Breast epithelium (tissue), 4 donors: Measurements from ENCODE around the gene RPL32. TPM values are rescaled to one million over a fixed set of nuclear protein-coding genes. Genes with fewer than 3 reads are reported as not detected.

Experiments used
- DNase-seq, 2 donors: peaks; one replicate each; pipeline ENCODE4 v3.0.0-alpha.2; 2019; ENCODE audit warnings: low spot score in 2 of 2
- H3K27ac ChIP-seq, 2 donors: fragments of 200-600 bp; sonication (generic) in 1 of 2; one replicate each; pipeline ENCODE4 v1.5.1; 2016 to 2019; ENCODE audit warnings: mild to moderate bottlenecking in 1 of 2
- H3K27me3 ChIP-seq, 2 donors: fragments of 200-600 bp; sonication (generic) in 1 of 2; one replicate each; pipeline versions ENCODE4 v1.5.1 to v1.6.0; 2017 to 2019; ENCODE audit warnings: control low read depth in 1 of 2, mild to moderate bottlenecking in 1 of 2
- H3K36me3 ChIP-seq: fragments of 200-600 bp; one replicate; pipeline ENCODE4 v1.5.1; 2019
- H3K4me1 ChIP-seq, 2 donors: fragments of 200-600 bp; sonication (generic); one replicate each; pipeline ENCODE4 v1.5.1; 2016 to 2019; ENCODE audit warnings: control low read depth in 1 of 2
- H3K4me3 ChIP-seq, 3 donors: fragments of 200-600 bp; sonication (generic); 1 replicate in 2 of 3; 2 replicates in 1 of 3; pipeline ENCODE4 v1.5.1; 2016 to 2019; ENCODE audit warnings: mild to moderate bottlenecking in 3 of 3, moderate library complexity in 2 of 3
- H3K9me3 ChIP-seq, 2 donors: fragments of 200-600 bp; sonication (generic) in 1 of 2; one replicate each; pipeline ENCODE4 v1.5.1; 2016 to 2019; ENCODE audit warnings: control low read depth in 1 of 2
- CTCF ChIP-seq, 3 donors: fragments of 450-650 bp; IDR thresholded peaks; one replicate each; pipeline ENCODE4 v1.5.1; 2016 to 2017; ENCODE audit warnings: antibody characterized with exemption in 3 of 3, mild to moderate bottlenecking in 3 of 3, moderate library complexity in 3 of 3
- POLR2A ChIP-seq: fragments of 450-650 bp; IDR thresholded peaks from one replicate; pipeline ENCODE4 v1.6.1; 2016; ENCODE audit warnings: antibody characterized with exemption, mild to moderate bottlenecking, moderate library complexity
- POLR2AphosphoS5 ChIP-seq, 3 donors: sonication (generic); formaldehyde crosslinking; IDR thresholded peaks; one replicate each; pipeline ENCODE4 v1.6.1; 2017; ENCODE audit warnings: antibody characterized with exemption in 3 of 3
- intact Hi-C: fragments of 100-400 bp; cut with DNase I; formaldehyde crosslinking; loops from one replicate; pipeline ENCODE4 v1.15.1; 2023; ENCODE audit warnings: low total_unique reads
- total RNA-seq, 3 donors: library from RNA; depleted of rRNA; stranded (reverse); fragments of >200 nt; gene quantifications; one replicate each; pipeline ENCODE4 v1.1.0, GENCODE V29; 2016

Gene RPL32
- total RNA-seq, 3 donors from 2014 or later, result 945 to 1,485 (median 950) TPM

DNA sequence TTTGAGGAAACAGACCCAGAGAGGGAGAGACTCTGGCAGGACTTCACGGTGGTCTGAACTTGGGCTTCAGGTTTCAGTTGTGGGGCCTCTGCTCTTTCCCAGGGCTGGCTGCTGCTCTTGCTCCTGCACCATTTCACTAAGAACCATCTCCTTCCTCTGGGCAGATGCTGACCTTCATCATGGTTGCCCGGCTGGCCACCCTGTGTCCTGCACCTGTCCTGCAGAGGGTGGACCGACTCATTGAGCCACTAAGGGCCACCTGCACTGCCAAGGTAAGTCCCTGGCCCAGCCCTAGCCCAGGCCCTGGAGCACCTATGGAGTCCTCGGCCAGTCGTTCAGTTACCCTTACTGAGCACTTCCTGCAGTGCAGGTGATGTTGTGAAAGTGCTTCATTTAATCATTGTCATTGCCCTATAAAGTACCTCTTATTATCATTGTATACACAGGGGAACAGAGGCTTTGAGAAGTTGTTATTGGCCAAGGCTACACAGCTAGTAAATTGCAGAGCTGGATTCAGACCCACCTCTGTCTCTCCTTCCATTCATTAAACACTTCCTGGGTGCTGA, 10.0 kb downstream of the RPL32 start:
- Histone ChIP-seq H3K9me3 (no peaks in the 10 kb centered on the region), H3K27ac (no peak overlapping the region), H3K4me3 (no peak overlapping the region), H3K27me3 (no peaks in the 10 kb centered on the region), H3K4me1 (no peaks in the 10 kb centered on the region), H3K36me3 (peaks cover 17% of the 10 kb centered on the region)
- no peak for DNase-seq
- intact Hi-C loops, result no loop called here
- TF ChIP-seq POLR2AphosphoS5 (IDR thresholded peaks at IDR 0.05) (no peak), CTCF (IDR thresholded peaks at IDR 0.05) (no peak), POLR2A (no peak)

DNA sequence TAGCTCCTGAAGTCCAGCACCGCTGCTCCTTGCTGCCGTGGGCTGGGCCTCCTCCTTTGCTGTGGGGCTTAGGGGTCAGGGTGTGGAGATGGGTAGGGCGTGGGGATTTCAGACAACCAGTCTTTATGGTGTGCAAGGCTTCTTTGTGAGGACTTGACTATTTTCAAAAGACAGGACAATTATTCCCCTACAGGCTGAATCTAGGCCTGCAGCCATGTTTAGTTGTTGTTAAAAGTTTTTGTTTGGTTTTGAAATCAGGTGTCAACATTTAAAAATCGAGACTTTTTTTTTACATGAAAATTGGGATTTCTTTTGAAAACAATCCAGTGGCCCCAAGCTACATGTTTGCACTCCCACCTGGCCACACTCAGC, 10.6 kb downstream of the RPL32 start:
- Histone ChIP-seq H3K36me3 (peaks cover 11% of the 10 kb centered on the region), H3K9me3 (no peaks in the 10 kb centered on the region), H3K27ac (no peak overlapping the region), H3K27me3 (no peaks in the 10 kb centered on the region), H3K4me3 (no peak overlapping the region), H3K4me1 (no peaks in the 10 kb centered on the region)
- TF ChIP-seq POLR2AphosphoS5 (IDR thresholded peaks at IDR 0.05), result no peak
- TF ChIP-seq POLR2A, result no peak
- no peak for TF ChIP-seq CTCF (IDR thresholded peaks at IDR 0.05)
- intact Hi-C loops, result no loop called here
- no peak for DNase-seq

DNA sequence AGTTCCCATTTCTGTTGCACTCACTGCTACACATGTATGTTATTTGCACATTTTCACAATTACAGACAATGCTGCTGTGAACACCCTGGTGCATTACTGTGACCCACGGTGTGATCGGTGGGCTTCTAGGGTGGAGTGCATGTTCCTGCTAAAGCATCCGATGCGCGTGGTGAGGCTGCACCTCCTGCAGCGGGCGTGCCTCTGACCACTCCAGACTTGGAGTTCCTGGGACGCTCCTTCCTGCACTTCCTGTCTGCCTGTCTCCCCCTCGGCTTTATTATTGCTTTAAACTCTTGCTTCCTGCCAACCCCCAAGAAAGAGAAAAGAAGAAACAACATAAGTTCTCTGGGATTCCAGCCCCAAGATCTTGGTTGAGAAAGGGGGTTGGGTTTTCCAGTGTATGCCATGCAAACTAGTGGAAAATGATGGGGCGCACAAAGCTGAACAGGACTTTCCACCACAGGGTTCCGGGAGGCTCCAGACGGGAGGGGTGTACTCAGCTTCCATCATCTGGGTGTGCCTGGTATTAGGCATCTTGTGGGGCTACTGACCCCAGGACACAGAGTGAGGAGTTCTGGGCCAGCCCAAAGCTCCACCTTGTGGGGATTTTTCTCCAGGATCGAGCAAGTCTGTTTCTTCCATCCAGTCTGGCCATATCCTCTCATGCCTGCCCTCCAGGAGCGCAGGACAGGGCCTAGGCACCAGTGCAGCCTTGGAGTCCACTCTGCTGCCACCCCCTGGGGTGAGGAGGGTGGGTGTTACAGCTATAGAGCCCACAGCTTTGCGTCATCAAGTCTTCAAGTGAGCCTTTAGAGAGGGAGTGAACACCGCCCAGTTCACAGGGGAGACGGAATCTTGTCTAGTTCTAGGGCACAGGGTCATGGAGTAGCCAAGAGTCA, 11.2 kb downstream of the RPL32 start:
- TF ChIP-seq POLR2A (no peak), POLR2AphosphoS5 (IDR thresholded peaks at IDR 0.05) (no peak), CTCF (IDR thresholded peaks at IDR 0.05) (no peak)
- H3K4me1 ChIP-seq, result no peaks in the 10 kb centered on the region
- intact Hi-C loops, result no loop called here
- no peaks in the 10 kb centered on the region for H3K27me3 ChIP-seq
- no peak overlapping the region for H3K4me3 ChIP-seq
- peaks cover 9% of the 10 kb centered on the region for H3K36me3 ChIP-seq
- no peak overlapping the region for H3K27ac ChIP-seq
- no peaks in the 10 kb centered on the region for H3K9me3 ChIP-seq
- DNase-seq, result no peak

DNA sequence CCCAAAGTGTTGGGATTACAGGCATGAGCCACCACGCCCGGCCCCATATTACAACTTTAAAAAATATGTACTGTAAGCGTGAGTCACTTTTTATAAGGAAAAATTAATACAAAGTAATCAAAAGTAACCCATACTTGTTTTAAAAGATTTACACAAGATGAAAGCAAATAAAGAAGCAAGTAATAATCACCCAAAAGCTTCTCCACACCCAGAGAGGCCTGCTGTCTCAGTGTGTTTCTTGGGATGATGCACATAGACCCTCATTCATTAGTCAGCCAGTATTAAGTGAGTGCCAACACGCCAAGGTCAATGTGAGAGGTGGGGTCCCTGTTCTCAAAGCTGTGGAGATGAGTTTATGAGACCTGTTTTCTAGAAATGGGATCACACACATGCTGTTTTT, 12.0 kb downstream of the RPL32 start:
- Histone ChIP-seq H3K27me3 (no peaks in the 10 kb centered on the region), H3K4me3 (no peak overlapping the region), H3K9me3 (no peaks in the 10 kb centered on the region), H3K4me1 (no peaks in the 10 kb centered on the region), H3K27ac (no peak overlapping the region), H3K36me3 (peaks cover 9% of the 10 kb centered on the region)
- intact Hi-C loops, result no loop called here
- TF ChIP-seq POLR2AphosphoS5 (IDR thresholded peaks at IDR 0.05), result no peak
- no peak for TF ChIP-seq POLR2A
- no peak for TF ChIP-seq CTCF (IDR thresholded peaks at IDR 0.05)
- DNase-seq, result no peak

DNA sequence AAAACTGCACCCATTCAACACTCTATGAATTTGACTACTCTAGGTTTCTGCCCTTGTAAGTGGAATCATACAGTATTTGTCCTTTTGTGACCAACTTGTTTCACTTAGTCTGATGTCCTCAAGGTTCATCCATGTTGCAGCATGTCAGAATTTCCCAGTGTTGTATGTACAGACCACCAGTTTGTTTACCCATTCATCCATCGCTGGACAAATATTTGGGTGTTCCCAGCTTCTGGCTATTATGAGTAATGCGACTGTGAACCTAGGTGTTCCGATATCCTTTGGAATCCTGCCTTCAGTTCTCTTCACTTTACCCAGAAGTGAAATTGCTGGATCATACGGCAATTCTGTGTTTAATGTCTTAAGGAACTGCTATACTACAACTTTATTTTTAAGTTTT, 12.6 kb downstream of the RPL32 start:
- intact Hi-C loops, result no loop called here
- Histone ChIP-seq H3K27ac (no peak overlapping the region), H3K4me3 (no peak overlapping the region), H3K9me3 (no peaks in the 10 kb centered on the region), H3K36me3 (peaks cover 5% of the 10 kb centered on the region), H3K4me1 (no peaks in the 10 kb centered on the region), H3K27me3 (no peaks in the 10 kb centered on the region)
- TF ChIP-seq CTCF (IDR thresholded peaks at IDR 0.05) (no peak), POLR2AphosphoS5 (IDR thresholded peaks at IDR 0.05) (no peak), POLR2A (no peak)
- DNase-seq, result no peak
